ENCODE results near the gene UBE2D2.
"Not testable (repeated sequence)": the region's sequence is repeated elsewhere in the genome, so short reads cannot be mapped to it uniquely, and the experiment has no call there.

The UBE2D2 gene

DNA sequence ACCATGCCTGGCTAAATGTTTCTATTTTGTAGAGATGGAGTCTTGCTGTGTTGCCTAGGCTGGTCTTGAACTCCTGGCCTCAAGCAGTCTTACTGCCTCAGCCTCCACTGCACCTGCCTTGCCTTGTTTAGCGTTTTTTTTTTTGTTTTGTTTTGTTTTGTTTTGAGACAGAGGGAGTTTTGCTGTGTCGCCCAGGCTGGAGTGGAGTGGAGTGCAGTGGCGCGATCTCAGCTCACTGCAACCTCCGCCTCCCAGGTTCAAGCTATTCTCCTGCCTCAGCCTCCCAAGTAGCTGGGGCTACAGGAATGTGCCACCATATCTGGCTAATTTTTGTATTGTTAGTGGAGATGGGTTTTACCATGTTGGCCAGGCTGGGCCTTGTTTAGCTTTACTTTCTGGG lies 27.0 kb downstream of the UBE2D2 start:
- not testable (repeated sequence) for DNase-seq

DNA sequence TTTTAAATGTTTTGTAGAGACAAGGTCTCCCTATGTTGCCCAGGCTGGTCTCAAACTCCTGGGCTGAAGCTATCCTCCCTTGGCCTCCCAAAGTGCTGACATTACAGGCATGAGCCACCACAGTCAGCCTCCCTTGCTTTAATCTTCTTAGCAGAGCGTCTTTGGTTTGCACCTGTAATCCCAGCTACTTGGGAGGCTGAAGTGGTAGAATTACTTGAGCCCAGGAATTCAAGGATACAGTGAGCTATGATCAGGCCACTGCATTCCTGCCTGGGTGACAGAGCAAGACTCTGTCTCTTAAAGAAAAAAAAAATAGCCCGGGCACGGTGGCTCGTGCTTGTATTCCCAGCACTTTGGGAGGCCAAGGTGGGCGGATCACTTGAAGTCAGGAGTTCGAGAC lies 27.8 kb downstream of the UBE2D2 start:
- no peak for DNase-seq

DNA sequence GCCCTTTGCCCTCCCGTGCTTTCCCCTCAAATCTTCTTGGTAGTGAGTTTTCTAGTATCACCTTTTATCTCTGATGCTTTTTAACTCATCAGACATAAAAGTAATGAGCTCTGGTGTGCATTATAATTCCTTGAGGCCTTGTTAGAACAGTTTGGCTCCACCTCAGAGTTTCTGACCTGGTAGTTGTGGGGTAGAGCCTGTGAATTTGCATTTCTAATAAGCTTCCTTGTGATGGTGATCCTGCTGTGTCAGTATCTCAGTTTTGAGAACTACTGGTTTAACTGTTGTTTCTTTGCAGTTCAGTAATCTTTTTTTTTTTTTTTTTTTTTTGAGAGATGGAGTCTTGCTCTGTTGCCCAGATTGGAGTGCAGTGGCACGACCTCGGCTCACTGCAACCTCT lies 31.1 kb downstream of the UBE2D2 start:
- DNase-seq: no peak

DNA sequence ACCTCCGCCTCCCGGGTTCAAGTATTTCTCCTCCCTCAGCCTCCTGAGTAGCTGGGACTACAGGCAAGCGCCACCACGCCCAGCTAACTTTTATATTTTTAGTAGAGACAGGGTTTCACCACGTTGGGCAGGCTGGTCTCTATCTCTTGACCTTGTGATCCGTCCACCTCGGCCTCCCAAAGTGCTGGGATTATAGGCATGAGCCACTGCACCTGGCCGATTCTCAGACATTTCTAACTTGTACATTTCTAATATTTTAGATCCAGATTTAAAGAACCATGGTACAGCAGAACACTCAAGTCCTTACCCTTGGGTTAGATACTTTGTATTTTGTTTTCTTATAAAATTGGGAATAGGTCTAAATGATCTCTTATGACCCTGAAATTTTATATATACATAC lies 31.9 kb downstream of the UBE2D2 start:
- DNase-seq: not testable (repeated sequence)

DNA sequence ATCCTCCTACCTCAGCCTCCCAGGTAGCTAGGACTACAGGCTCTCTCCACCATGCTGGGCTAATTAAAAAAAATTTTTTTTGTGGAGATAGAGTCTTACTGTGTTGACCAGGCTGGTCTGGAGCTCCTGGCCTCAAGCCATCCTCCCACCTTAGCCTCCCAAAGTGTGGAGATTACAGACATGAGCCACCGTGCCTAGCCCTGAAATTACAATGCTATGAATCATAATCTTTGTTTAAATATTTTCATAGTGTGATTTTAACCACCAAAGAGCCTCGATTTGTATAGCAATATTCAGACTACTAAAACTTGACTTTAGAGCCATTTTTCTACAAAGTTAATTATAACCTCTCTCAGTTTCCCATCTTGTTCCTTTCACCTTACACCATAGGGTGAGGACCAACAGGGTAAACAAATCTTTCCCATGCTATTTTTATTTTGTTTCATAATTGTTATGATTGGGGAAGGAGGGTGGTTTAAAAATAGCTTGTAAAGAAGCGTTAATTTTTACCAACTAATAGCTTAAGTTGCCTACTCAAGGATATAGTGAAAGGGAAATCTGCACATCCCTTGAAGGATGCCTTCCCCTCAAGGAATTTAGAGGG lies 32.7 kb downstream of the UBE2D2 start:
- peak; percentile 26 for DNase-seq

DNA sequence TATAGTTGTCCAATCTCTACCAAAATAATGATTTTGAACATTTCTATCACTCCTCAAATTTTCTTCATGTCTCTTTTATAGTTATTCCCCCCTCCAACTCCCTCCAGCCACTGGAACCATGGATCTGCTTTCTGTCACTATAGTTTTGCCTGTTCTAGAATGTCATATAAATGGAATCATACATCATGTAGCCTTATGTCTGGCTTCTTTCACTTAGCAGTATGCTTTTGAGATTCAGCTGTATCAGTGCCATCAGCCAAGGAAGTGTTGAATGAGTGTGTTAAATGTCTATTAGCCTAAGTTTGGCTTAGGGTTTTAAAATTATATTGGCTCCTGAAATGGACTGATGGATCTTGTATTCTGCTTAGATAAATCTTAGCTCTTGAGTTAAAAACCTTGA lies 36.0 kb downstream of the UBE2D2 start:
- no peak for DNase-seq

DNA sequence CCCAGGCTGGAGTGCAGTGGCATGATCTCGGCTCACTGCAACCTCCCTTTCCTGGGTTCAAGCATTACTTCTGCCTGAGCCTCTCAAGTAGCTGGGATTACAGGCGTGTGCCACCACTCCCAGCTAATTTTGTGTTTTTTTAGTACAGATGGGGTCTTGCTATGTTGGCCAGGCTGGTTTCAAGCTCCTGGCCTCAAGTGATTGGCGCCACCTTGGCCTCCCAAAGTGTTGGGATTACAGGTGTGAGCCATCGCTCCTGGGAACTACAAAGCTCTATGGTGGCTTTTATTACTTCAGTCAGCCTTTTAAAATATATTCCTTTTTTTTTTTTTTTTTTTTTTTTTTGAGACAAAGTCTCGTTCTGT lies 37.4 kb downstream of the UBE2D2 start:
- not testable (repeated sequence) for DNase-seq

DNA sequence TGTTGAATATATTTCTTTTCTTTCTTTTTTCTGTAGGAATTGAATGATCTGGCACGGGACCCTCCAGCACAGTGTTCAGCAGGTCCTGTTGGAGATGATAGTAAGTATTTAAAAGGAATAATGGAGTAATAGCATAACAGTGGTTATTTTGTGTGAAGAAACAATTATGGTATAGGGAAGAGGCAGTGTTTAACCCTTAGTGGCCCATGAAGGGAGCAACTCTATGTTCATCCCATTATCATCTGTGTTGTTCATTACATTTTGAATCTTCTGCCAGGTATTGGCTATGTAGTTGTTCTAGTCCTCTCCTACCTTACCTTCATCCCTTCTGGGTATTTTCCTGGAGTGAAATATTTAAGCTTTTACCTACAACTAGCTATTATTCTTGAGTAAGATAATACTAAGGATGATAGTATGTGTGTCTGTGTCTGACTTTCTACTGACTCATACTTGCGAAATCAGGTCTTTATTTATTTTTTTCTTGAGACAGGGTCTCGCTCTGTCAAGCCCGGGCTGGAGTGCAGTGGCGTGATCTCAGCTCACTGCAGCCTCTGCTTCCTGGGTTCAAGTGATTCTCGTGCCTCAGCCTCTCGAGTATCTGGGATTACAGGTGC lies 39.3 kb downstream of the UBE2D2 start:
- no peak for DNase-seq

DNA sequence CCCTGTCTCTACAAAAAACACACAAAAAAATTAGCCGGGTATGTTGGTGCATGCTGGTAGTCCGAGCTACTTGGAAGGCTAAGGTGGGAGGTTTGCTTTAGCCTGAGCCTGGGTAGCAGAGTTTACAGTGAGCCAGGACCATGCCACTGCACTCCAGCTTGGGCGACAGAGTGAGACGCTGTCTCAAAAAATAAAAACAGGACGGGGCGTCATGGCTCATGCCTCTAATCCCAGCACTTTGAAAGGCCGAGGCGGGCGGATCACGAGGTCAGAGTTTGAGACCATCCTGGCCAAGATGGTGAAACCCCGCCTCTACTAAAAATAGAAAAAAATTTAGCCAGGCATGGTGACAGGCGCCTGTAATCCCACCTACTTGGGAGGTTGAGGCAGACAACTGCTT lies 40.3 kb downstream of the UBE2D2 start:
- no peak for DNase-seq

DNA sequence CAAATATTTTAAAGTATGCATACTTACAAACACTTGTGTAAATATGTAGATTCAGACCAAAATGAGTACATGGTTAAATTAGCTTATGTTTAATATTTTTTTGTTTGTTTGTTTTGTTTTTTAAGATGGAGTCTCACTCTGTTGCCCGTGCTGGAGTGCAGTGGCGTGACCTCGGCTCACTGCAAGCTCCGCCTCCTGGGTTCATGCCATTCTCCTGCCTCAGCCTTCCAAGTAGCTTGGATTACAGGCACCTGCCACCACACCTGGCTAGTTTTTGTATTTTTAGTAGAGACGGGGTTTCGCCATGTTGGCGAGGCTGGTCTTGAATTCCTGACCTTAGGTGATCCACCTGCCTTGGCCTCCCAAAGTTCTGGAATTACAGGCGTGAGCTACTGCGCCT lies 40.8 kb downstream of the UBE2D2 start:
- DNase-seq: not testable (repeated sequence)

DNA sequence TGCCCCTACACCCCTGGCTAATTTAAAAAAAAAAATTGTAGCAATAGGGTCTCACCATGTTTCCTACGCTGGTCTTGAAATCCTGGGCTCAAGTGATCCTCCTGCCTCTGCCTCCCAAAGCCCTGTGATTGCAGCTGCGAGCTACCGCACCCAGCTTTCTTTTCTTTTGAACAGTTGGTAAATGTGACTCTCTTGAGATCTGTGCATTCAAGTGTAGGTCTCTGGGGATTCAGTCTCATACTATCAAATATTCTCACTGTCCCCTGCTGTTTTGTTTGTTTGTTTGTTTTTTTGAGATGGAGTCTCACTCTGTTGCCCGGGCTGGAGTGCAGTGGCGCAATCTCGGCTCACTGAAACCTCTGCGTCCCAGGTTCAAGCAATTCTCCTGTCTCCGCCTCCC lies 44.7 kb downstream of the UBE2D2 start:
- DNase-seq: no peak

DNA sequence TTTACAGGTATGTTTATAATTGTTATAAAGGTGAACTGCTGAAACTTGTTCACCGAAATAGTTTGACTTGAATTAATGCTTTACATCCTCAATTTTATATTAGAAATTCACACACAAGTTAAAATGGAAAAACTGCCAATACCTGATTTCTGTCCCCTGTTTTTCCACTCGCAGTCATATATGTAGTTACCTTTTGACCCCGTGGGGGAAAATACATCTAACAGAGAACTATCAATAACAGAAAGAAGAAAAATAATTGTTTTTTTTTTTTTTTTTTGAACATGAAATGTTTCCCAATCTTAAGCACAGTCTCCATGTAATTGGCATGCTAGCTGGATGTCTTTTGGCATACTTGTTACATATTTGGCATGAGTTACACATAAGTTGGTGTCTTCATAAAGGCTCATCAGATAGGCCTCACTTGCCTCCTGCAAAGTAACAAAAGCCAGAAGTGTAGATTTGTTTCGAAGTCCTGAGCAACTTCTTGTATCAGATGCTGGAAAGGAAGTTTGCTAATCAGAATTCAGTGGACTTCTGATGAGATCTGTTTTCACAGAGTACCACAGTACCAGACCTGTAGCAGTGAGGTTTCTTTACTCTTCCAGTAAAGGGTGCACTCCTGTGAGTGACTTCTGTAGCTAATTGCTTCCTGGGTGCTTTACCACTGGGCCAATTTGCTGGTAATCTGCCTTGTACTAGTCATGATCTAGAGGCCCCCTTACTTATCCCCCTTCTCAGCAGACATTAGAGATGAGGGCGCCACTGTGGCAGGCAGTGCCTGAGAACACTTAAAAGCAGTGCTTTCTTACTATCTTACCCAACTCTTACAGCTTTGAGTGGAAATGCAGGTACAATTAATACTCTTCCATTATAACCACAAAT lies 50.8 kb downstream of the UBE2D2 start:
- DNase-seq: no peak

DNA sequence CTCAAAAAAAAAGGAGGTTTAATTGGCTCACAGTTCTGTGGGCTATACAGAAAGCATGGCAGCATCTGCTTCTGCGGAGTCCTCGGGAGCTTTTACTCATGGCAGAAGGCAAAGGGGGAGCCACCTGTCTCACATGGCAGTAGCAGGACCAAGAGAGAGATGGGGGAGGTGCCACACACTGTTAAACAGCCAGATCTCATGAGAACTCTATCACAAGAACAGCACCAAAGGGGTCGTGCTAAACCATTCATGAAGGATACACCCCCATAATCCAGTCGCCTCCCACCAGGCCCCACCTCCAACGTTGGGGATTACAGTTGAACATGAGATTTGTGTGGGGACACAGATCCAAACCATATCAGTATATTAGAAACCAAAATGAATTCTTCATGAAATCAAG lies 58.7 kb downstream of the UBE2D2 start:
- no peak for DNase-seq

DNA sequence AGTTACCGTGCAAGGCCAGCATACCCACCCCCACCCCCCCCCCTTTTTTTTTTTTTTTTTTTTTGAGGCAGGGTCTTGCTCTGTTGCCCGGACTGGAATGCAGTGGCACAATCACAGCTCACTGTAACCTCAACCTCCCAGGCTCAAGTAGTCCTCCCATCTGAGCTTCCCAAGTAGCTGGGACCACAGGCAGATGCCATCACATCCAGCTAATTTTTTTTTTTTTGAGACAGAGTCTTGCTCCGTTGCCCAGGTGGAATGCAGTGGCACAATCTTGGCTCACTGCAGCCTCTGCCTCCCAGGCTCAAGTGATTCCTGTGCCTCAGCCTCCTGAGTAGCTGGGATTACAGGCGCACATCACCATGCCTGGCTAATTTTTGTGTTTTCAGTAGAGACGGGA lies 64.3 kb downstream of the UBE2D2 start:
- DNase-seq: not testable (repeated sequence)

DNA sequence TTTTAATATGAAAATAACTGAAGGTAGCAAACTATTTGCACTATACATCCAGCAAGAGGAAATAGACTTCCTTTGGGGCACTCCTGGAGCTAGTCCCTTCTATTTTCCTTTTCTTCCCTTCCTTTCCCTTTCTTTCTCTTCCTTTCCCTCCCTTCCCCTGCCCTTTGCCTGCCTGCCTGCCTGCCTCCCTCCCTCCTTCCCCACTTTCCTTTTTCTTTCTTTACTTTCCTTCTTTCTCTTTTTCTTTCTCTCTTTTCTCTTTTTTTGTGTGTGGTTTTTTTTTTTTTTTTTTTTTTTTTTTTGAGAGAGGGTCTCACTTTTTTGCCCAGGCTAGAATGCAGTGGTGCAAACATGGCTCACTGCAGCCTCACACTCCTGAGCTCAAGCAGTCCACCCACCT lies 69.7 kb downstream of the UBE2D2 start:
- DNase-seq: no peak

DNA sequence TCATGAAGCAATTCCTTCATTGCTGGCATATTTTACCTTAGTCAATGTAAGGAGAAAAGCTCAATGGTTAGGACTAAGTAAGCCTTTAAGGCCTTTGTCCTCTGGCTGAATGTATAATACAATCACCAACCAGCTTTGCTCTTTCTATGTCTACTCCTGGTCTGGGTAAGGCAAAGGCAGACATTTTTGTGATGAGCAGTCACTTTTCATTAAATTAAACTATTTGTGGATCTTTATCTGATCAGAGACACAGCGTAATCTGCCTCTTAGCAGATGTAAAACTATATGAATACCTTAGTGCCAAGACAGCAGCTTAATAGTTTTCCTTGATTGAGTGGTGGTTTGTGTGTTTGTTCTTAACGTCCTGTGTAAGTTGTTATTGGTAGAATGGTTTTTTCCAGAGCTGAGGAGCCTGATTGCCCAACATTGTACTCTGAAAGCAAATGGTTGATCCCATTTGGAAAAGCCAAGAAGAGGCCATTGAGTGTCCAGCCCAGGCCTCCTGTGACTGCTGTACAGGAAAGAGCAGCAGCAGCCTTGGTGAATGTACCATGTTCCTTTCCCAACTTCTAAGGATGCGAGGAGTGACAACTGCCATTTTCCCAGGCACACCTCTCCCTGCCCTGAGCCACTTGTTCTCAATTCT lies 70.5 kb downstream of the UBE2D2 start:
- no peak for DNase-seq

DNA sequence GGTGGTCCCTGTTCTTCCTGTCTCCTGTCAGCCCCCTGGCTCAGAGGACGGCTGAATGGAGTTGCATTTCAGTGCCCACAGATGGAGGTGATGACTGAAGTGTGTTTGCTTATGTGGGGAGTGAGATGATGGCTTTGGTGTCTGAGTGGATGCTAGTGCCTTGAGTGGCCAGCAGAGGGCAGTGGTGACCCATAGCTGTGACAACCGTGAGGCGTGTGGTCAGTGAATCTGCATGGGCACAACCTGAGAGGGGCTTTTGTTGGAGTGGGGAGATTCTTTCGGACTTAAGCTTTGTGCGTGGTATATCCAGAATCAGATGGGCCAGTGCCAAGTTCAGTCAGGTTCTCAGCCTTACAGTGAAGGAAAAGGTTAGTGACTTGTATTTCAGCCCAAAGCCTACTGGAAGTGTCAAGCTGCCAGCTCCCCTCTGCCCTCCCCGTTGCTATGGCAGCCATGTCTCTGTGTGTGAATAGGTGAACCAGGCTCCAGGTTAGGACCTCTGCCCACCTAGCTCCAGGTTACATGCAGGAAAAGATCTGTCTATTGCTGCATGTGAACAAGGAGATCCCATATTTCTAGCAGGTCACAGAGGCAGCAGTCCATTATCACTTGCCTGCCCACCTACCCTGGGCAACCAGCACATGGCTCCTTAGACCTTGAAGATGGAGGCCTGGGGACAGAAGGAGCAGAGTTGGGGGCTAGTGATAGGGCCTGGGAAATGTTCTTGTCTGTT lies 72.3 kb downstream of the UBE2D2 start:
- peak; percentile 89 for DNase-seq

DNA sequence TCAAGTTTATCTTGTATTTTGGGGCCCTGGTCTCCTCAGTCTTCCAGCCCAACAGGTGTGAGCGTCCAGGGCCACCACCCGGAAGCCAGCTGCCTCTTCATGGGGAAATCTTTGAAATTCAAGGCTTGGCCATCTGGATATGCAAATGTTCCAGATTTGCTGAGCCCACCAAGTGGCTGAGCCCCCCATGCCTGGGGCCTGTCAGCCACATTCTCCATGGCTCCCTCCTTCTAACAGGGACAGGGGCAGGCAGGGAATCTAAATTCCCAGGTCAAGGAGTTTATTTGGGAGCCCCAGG lies 72.8 kb downstream of the UBE2D2 start:
- DNase-seq: no peak

DNA sequence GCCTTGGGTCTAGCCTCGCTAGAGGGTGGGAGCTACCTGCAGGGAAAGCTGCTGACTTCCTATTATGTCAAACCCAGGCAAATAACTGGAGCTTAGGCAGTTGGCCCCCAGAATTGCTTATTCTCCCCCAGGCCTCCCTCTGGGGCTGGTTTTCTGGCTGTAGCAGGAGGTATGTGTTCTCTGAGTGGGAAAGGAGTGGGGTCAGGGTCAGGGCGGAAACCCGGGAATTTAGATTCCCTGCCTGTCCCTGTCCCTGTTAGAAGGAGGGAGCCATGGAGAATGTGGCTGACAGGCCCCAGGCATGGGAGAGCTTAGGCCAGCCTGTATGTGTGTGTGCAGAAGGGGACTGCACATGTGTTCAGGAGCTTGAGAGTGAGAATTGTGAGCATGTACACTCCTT lies 73.4 kb downstream of the UBE2D2 start:
- no peak for DNase-seq

DNA sequence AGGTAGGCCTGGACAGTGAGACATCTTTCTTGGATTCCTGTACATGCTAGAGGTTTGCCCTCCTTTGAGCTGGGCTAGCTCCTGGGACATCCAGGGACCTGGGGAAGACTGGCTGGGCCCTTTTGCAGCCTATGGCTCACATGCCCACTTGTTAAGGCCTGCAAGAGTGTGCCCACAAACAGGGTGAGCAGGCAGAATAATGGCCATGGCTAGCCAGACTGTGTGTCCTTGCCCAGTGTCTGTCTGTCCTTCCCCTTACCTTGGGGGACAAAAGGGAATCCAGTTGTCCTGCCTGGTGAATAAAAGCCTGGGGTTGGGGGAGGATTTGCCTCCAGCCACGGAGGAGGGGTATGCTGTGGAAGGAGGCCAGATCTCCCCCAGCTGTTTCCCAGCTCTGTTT lies 74.1 kb downstream of the UBE2D2 start:
- no peak for DNase-seq

DNA sequence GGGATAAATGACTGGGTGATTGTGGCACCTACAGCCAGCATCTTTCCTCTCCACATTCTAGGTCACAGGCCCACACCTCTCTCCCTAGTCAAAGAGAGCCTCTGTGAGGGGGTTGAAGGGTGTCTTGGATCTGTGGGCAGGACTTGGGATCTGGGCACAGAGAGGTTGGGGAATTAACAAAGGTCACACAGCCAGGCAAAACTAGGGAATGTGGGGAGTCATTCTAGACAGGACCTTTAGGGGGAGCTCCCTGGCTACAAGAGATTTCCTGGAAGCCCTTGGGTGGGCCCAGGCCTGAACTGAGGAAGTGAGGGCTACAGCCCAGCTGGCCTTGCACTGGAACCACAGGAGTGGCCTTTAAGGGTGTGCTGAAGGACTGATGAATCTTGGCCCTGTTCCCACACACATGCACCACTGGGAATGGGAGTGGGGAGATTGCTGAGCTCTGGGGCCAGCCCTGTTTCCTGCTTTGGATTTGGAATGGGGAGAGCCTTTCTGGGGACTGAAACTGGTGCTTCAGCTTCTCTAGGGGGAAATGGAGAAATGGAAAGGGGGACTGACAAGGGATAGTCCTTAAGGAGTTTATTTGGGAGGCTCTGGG lies 74.6 kb downstream of the UBE2D2 start:
- DNase-seq: peak; percentile 96

DNA sequence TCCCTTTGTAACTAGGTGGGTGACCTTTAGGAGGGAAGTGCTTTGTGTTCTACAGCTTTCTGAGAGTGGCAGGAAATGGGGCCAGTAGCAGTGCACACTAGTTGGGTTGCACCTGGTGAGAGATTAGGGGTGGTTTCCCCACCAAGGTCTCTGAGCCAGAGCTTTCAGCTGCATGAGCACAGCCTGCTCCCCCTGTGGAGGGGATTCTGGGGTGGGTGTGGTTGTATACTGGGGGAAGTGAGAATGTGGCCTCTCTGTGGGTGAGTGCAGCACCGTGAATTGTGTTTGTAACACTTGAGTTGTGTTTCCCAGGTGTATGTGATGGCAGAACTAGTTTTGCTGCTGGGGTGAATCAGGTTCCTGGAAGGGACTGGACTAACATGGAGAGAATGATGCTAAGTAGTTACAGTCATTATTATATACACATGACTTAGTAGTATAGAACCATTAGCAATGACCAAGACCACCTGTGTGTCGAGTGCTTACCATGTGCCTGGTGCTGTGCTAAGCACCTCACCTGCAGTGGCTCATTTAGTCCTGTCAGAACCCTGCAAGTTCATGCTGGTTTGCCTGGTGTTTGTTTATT lies 75.2 kb downstream of the UBE2D2 start:
- peak; percentile 89 for DNase-seq

Data from DMS53 (cell line).